ENCODE data around the gene ERMARD.

ERMARD gene

GRCh38 chr6:169827290-169827717 is 75.9 kb downstream of the ERMARD start:
- DNase-seq: no peak

- DNase-seq: no peak
These were observed 76.8 kb downstream of the ERMARD start for GRCh38 chr6:169828176-169828575.

GRCh38 chr6:169829786-169830185 is 78.4 kb downstream of the ERMARD start:
- no peak for DNase-seq

- no peak for DNase-seq
These were observed 79.5 kb downstream of the ERMARD start for GRCh38 chr6:169830876-169831275.

All from NCI-H2171 (cell line).